ENCODE results near the gene CIZ1.

CIZ1 gene

DNA sequence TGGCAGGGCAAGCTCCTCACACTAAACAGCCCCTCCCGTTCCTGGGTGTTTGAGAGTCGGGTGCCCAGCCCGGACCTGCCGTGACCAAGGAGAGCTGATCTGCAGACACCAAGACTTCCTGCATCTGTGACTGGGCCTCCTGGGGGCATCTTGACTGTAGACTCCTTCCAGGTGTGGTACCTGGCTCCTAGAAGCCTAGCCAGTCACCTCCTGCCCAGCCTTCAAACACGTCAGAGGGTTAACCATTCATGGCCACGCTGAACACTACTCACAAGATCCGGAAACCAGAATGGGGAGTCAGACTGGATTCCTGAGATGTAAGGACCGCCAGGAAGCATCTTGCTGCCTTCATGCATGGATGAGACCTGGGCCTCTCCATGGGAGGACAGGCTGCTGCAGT is 45.8 kb downstream of the CIZ1 start:
- TF ChIP-seq, protein P1, sequence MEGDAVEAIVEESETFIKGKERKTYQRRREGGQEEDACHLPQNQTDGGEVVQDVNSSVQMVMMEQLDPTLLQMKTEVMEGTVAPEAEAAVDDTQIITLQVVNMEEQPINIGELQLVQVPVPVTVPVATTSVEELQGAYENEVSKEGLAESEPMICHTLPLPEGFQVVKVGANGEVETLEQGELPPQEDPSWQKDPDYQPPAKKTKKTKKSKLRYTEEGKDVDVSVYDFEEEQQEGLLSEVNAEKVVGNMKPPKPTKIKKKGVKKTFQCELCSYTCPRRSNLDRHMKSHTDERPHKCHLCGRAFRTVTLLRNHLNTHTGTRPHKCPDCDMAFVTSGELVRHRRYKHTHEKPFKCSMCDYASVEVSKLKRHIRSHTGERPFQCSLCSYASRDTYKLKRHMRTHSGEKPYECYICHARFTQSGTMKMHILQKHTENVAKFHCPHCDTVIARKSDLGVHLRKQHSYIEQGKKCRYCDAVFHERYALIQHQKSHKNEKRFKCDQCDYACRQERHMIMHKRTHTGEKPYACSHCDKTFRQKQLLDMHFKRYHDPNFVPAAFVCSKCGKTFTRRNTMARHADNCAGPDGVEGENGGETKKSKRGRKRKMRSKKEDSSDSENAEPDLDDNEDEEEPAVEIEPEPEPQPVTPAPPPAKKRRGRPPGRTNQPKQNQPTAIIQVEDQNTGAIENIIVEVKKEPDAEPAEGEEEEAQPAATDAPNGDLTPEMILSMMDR (IDR thresholded peaks at IDR 0.05; ENCODE audit: low read depth, low read length), result no peak

DNA sequence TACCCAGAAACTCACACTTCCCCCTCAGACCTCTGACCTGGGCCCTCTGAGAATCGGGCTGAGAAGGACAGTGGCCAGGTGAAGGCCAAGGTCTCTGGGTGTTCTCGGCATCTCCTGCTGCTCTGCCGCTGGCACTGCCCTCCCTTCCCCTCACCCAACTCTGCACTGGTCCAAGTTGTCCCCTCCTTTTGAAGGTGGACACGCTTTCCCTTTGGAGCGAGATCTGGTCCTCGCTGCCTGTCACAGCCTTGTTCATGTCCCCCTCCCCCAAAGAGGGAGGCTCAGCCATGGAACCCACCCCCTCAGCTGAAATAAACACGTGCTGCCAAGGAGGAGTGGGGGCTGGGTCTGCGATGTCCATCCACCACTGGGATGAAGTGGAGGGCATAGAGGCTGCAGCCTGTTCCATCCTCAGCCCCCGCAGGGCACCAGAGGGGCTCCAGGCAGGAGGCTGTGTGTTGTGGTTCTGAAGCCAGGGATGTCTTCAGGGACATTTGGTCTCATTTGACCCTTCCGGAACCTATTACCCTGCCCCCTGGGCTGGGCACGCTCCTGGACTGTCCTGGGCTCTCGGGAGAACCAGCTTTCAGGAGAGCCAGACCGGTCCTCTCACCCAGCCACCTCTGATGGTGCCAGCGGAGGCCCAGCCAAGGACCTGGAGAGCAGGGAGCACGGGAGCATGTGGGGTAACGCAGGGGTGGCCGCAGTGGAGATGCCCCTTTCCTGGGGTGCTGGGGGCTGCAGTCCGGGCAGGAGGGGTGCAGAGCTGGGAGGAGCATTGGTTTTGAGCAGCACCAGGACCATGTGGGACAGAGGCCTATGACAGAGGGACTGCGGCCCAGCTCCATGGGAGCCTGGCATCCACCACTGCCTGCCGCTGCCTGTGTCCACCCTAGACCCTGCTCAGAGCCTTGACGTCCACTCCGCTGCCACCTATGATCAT is 46.9 kb downstream of the CIZ1 start:
- H3K4me3 ChIP-seq (ENCODE audit: low read depth, low read length), result no peak overlapping the region
- TF ChIP-seq, protein P1 (IDR thresholded peaks at IDR 0.05; ENCODE audit: low read depth, low read length), result no peak

More for the DNA sequence above, 45.8 kb downstream of the CIZ1 start:
- no peak overlapping the region for H3K4me3 ChIP-seq (ENCODE audit: low read depth, low read length)

DNA sequence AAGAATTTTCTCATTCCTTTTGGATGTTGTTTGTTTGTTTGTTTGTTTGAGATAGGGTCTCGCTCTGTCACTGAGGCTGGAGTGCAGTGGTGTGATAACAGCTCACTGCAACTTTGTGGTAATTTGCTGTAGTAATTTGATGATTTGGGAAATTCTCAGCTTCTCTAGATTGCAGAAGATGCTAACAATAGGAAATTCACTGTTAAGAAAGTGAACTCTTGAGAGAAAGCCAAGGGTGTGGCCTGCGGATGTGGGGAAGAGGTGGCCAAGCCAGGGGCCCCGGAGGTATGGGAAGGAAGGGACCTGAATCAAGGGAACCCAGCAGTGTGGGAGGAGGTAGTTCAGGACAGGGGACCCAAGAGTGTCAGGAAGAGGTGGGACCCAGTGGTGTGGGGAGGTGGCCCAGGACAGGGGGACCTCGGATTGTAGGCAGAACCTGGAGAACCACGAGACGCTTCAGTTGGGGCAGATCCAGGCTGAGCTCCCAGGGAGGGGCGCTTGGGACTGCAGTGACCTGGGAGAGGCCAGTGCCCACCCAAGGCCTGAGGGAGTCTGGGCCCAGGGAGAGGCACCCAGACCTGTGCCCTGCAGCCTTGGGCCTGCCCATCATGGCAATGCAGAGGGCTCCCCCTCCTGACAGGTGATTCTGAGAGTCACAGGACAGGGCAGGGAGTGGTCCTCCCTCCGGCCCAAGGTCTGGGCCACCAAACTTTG is 47.7 kb downstream of the CIZ1 start:
- no peak overlapping the region for H3K4me3 ChIP-seq (ENCODE audit: low read depth, low read length)
- TF ChIP-seq, protein P1 (IDR thresholded peaks at IDR 0.05; ENCODE audit: low read depth, low read length), result no peak

DNA sequence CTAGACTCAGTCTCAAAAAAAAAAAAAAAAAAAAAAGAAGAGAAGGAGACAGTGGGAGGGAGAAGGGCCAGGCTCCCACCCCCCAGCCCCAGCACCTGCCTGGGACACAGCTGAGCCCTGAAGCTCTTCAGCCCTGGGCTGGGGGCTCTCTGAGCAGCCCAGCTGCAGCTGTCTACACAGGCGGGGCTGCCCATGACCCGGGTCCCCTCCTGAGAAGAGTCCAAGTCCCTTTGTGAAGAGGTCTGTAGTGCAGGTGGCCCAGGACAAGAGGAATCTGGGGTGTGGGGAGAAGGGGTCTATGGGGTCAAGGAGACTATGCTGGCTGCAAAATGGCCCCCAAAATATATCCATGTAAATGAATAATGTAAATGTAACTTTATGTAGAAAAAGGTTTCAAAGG is 48.8 kb downstream of the CIZ1 start:
- TF ChIP-seq, protein P1 (IDR thresholded peaks at IDR 0.05; ENCODE audit: low read depth, low read length), result no peak
- H3K4me3 ChIP-seq (ENCODE audit: low read depth, low read length), result no peak overlapping the region

DNA sequence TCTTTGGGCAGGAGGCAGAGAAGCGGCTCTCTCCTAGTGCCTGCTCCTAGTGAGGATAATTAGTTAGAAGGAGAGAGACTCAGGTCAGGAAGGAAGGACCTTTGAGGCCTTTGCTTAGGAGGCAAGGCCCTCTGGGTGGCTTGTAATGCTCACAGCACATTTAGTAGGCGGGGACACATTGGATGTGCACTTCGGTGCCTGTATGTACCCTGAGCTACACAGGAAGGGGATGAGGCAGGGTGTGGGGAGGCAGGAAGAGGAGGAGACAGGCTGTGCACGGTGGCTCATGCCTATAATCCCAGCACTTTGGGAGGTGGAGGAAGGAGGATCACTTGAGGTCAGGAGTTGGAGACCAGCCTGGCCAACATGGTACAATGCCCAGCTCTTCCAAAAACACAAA is 49.3 kb downstream of the CIZ1 start:
- no peak overlapping the region for H3K4me3 ChIP-seq (ENCODE audit: low read depth, low read length)
- TF ChIP-seq, protein P1 (IDR thresholded peaks at IDR 0.05; ENCODE audit: low read depth, low read length), result no peak

DNA sequence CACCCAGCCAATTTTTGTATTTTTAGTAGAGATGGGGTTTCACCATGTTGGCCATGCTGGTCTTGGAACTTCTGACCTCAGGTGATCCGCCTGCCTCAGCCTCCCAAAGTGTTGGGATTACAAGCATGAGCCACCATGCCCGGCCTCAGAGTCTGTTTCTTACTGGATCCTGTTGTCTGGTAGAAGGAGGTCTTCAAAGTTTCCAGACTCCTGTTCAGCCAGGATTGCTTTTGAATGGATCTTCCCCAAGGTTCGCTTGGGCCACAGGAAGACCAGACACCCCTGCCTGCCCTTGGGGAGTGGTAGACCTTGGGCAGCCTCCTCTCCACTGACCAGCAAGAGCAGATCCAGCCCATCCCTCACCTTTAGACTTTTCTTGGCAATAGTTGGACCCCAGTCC is 49.8 kb downstream of the CIZ1 start:
- H3K4me3 ChIP-seq (ENCODE audit: low read depth, low read length), result no peak overlapping the region
- TF ChIP-seq, protein P1 (IDR thresholded peaks at IDR 0.05; ENCODE audit: low read depth, low read length), result no peak

DNA sequence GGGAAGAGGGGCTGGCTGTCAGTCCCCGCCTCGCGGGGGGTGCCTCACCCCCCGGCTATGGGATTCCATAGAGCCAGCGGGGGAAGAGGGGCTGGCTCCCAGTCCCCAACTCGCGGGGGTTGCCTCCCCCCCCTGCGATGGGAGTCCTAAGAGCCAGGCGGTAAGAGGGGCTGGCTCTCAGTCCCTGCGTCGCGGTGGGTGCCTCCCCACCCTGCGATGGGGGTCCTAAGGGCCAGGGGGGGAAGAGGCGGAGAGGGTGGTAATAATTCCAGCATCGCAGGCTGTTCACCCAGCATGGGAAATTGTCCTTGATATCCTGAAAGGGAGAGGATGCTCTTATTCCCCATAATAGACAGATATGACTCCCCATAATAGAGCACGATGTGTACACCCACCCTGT is 51.8 kb downstream of the CIZ1 start:
- TF ChIP-seq, protein P1 (IDR thresholded peaks at IDR 0.05; ENCODE audit: low read depth, low read length), result no peak
- no peak overlapping the region for H3K4me3 ChIP-seq (ENCODE audit: low read depth, low read length)
